H9 (cell line): ENCODE measurements around the gene PRF1. TPM values are rescaled to one million over a fixed set of nuclear protein-coding genes. Genes with fewer than 3 reads are reported as not detected.

Source experiments
- DNase-seq: peaks from one replicate; pipeline ENCODE4 v3.0.0-alpha.2; 2017
- H2AFZ ChIP-seq: one replicate; pipeline ENCODE4 v1.6.1; 2013; ENCODE audit warnings: mild to moderate bottlenecking, low read length, control low read depth, moderate library complexity
- H2AK5ac ChIP-seq: 2 replicates; pipeline ENCODE4 v1.6.1; 2013; ENCODE audit warnings: low read length, control low read depth, mixed read lengths; ENCODE audit not compliant: insufficient read length
- H2BK120ac ChIP-seq: one replicate; pipeline ENCODE4 v1.6.1; 2013; ENCODE audit warnings: low read depth, mild to moderate bottlenecking, low read length, control low read depth, inconsistent platforms; ENCODE audit not compliant: poor library complexity, severe bottlenecking
- H2BK12ac ChIP-seq: 2 replicates; pipeline ENCODE4 v1.6.1; 2013; ENCODE audit warnings: low read length, control low read depth, mixed read lengths, low read depth; ENCODE audit not compliant: insufficient read length
- H2BK15ac ChIP-seq: 2 replicates; pipeline ENCODE4 v1.6.1; 2013; ENCODE audit warnings: low read depth, low read length, control low read depth
- H2BK20ac ChIP-seq: one replicate; pipeline ENCODE4 v1.6.1; 2013; ENCODE audit warnings: low read depth, mild to moderate bottlenecking, low read length, control low read depth, inconsistent platforms; ENCODE audit not compliant: poor library complexity, severe bottlenecking
- H2BK5ac ChIP-seq: 2 replicates; pipeline ENCODE4 v1.6.1; 2013; ENCODE audit warnings: low read length, control low read depth, mixed read lengths; ENCODE audit not compliant: insufficient read length
- H3K14ac ChIP-seq: 2 replicates; pipeline ENCODE4 v1.6.1; 2013; ENCODE audit warnings: low read length, control low read depth; ENCODE audit not compliant: insufficient read depth
- H3K18ac ChIP-seq: 2 replicates; pipeline ENCODE4 v1.6.1; 2013; ENCODE audit warnings: low read depth, mild to moderate bottlenecking, mixed read lengths, low read length, control low read depth; ENCODE audit not compliant: insufficient read length
- H3K23ac ChIP-seq: 2 replicates; pipeline ENCODE4 v1.6.1; 2013; ENCODE audit warnings: low read length, control low read depth, mixed read lengths, low read depth; ENCODE audit not compliant: insufficient read length
- H3K23me2 ChIP-seq: 2 replicates; pipeline ENCODE4 v1.6.1; 2013; ENCODE audit warnings: low read depth, mild to moderate bottlenecking, mixed read lengths, low read length, control low read depth; ENCODE audit not compliant: insufficient read length, poor library complexity, severe bottlenecking
- H3K27ac ChIP-seq: 2 replicates; pipeline ENCODE4 v1.5.1; 2013; ENCODE audit warnings: low read length, control low read depth, mixed read lengths, low read depth; ENCODE audit not compliant: insufficient read length
- H3K27me3 ChIP-seq: 2 replicates; pipeline ENCODE4 v1.6.1; 2013; ENCODE audit warnings: low read length, control low read depth, inconsistent platforms; ENCODE audit not compliant: insufficient read depth
- H3K4ac ChIP-seq: 2 replicates; pipeline ENCODE4 v1.6.1; 2013; ENCODE audit warnings: low read depth, mild to moderate bottlenecking, control low read depth, inconsistent platforms, low read length, moderate library complexity
- H3K4me1 ChIP-seq: 2 replicates; pipeline ENCODE4 v1.6.1; 2013; ENCODE audit warnings: low read length, control low read depth, inconsistent platforms; ENCODE audit not compliant: insufficient read depth
- H3K4me2 ChIP-seq: 2 replicates; pipeline ENCODE4 v1.6.1; 2013; ENCODE audit warnings: low read length, control low read depth, mixed read lengths; ENCODE audit not compliant: insufficient read length, insufficient read depth
- H3K56ac ChIP-seq: 2 replicates; pipeline ENCODE4 v1.6.1; 2013; ENCODE audit warnings: low read depth, mild to moderate bottlenecking, mixed read lengths, low read length, control low read depth; ENCODE audit not compliant: insufficient read length
- H3K79me1 ChIP-seq: 2 replicates; pipeline ENCODE4 v1.6.1; 2013; ENCODE audit warnings: low read depth, mild to moderate bottlenecking, moderate library complexity, low read length, control low read depth, inconsistent platforms; ENCODE audit not compliant: insufficient read depth, poor library complexity, severe bottlenecking
- H3K79me2 ChIP-seq: 2 replicates; pipeline ENCODE4 v1.6.1; 2013; ENCODE audit warnings: low read length, control low read depth, inconsistent platforms; ENCODE audit not compliant: insufficient read depth
- H3K9ac ChIP-seq: 2 replicates; pipeline ENCODE4 v1.6.1; 2013; ENCODE audit warnings: low read length, control low read depth, mixed read lengths; ENCODE audit not compliant: insufficient read length; ENCODE audit errors: extremely low read depth
- H3K9me3 ChIP-seq: one replicate; pipeline ENCODE4 v1.6.1; 2013; ENCODE audit warnings: low read depth, low read length, inconsistent platforms; ENCODE audit not compliant: control insufficient read depth
- H3T11ph ChIP-seq: one replicate; pipeline ENCODE4 v1.6.1; 2013; ENCODE audit warnings: mild to moderate bottlenecking, low read length, control low read depth, inconsistent platforms
- H4K20me1 ChIP-seq: one replicate; pipeline ENCODE4 v1.6.1; 2013; ENCODE audit not compliant: control insufficient read depth, insufficient read length, insufficient read depth
- H4K5ac ChIP-seq: 2 replicates; pipeline ENCODE4 v1.6.1; 2013; ENCODE audit warnings: low read depth, mild to moderate bottlenecking, mixed read lengths, low read length, control low read depth; ENCODE audit not compliant: insufficient read length
- H4K8ac ChIP-seq: replicated peaks from 2 replicates; pipeline ENCODE4 v1.6.1; 2013; ENCODE audit warnings: low read length, control low read depth, mixed read lengths, low read depth; ENCODE audit not compliant: insufficient read length
- H4K91ac ChIP-seq: 2 replicates; pipeline ENCODE4 v1.6.1; 2013; ENCODE audit warnings: low read depth, mild to moderate bottlenecking, moderate library complexity, mixed read lengths, low read length, control low read depth; ENCODE audit not compliant: insufficient read length
- H3K27ac Mint-ChIP-seq, 3 experiments: 2 replicates in 2 of 3; 3 replicates in 1 of 3; pipeline ENCODE4 v1.8.0; 2020 to 2021; ENCODE audit warnings: mixed read lengths in 3 of 3, mild to moderate bottlenecking in 1 of 3, moderate library complexity in 1 of 3
- H3K27me3 Mint-ChIP-seq: 2 replicates; pipeline ENCODE4 v1.8.0; 2021; ENCODE audit warnings: low read depth, mild to moderate bottlenecking, moderate library complexity, mixed read lengths
- H3K36me3 Mint-ChIP-seq, 3 experiments: 2 replicates in 2 of 3; 3 replicates in 1 of 3; pipeline ENCODE4 v1.8.0; 2020 to 2021; ENCODE audit warnings: low read depth in 3 of 3, mixed read lengths in 3 of 3; ENCODE audit not compliant: insufficient read depth in 1 of 3
- H3K4me1 Mint-ChIP-seq, 2 experiments: 2 replicates each; pipeline ENCODE4 v1.8.0; 2020; ENCODE audit warnings: mixed read lengths in 2 of 2
- H3K4me3 Mint-ChIP-seq, 2 experiments: 2 replicates in 1 of 2; 3 replicates in 1 of 2; pipeline ENCODE4 v1.8.0; 2020 to 2021; ENCODE audit warnings: mild to moderate bottlenecking in 2 of 2, mixed read lengths in 2 of 2, moderate library complexity in 1 of 2
- H3K9me3 Mint-ChIP-seq, 2 experiments: 2 replicates in 1 of 2; 3 replicates in 1 of 2; pipeline ENCODE4 v1.8.0; 2020; ENCODE audit warnings: mild to moderate bottlenecking in 2 of 2, mixed read lengths in 2 of 2, moderate library complexity in 1 of 2
- WGBS: extraction: QIAGEN DNeasy Blood & Tissue Kit; methylation state at CpG from one replicate; pipeline ENCODE4 v1.1.7; 2013; ENCODE audit warnings: missing lambda C conversion rate, low lambda C conversion rate, mixed read lengths; ENCODE audit not compliant: insufficient read length; ENCODE audit errors: extremely low coverage; 5-methylcytosine and 5-hydroxymethylcytosine counted together
- total RNA-seq: library from RNA; stranded (reverse); gene quantifications from 2 replicates; pipeline ENCODE4 v1.2.1, GENCODE V29; 2021
- TF ChIP-seq, protein P1 (sequence below): fragments of 200-600 bp; sonication (generic); conservative IDR thresholded peaks from 3 replicates; pipeline ENCODE4 v1.8.0; 2021; ENCODE audit warnings: antibody characterized with exemption, mild to moderate bottlenecking

PRF1 gene
- total RNA-seq, 1 experiment from 2014 or later: not detected

DNA sequence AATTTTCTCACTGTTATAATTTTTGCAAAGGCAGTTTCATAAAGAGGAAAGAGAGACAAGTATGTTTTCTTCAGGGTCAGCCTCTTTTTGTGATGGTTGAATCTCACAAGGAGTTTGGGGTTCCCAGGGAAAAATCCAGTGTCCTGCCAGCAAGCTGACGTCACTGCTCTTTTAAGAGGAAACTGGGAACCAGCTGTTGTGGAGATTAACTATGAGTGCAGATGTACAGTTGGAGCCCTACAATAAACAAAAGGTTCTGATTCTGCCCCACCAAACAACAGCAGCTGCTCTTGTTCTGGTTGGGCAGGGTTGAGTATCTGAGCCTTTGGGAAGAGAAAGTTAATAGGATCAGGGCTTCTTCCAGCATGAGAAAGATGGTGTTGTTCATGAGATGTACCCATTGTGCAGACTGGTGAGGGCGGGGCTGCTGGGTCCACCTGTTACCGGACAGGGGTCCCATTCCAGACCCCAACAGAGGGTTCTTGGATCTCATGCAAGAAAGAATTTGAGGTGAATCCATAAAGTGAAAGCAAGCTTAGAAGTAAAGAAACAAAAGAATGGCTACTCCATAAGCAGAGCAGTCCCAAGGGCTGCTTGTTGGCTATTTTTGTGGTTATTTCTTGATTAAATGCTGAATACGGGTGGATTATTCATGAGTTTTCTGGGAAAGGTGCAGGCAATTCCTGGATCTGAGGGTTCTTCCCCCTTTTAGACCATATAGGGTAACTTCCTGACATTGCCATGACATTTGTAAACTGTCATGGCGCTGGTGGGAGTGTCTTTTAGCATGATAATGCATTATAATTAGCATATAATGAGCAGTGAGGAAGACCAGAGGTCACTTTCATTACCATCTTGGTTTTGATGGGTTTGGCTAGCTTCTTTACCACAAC, 12.5 kb downstream of the PRF1 start:
- no peaks in the 10 kb centered on the region for H3K9me3 Mint-ChIP-seq
- Histone ChIP-seq H3K27ac (no peak overlapping the region), H2BK120ac (no peak overlapping the region), H2BK15ac (no peak overlapping the region), H4K8ac (no peak overlapping the region), H2BK20ac (no peak overlapping the region), H3K18ac (no peak overlapping the region), H3K14ac (no peak overlapping the region), H3T11ph (no peak overlapping the region), H3K23ac (no peak overlapping the region), H2AK5ac (no peak overlapping the region), H2AFZ (no peak overlapping the region), H2BK12ac (no peak overlapping the region), H3K56ac (no peak overlapping the region), H3K9ac (no peak overlapping the region), H4K5ac (no peak overlapping the region), H3K79me1 (no peaks in the 10 kb centered on the region), H4K91ac (no peak overlapping the region), H3K27me3 (no peaks in the 10 kb centered on the region), H3K4me1 (peaks cover 4% of the 10 kb centered on the region; the same call in 1 of the 2 replicates), H3K9me3 (no peaks in the 10 kb centered on the region), H3K4me2 (no peak overlapping the region), H3K4ac (no peak overlapping the region), H2BK5ac (no peak overlapping the region), H3K23me2 (no peaks in the 10 kb centered on the region), H3K79me2 (no peaks in the 10 kb centered on the region), H4K20me1 (no peaks in the 10 kb centered on the region)
- no peak overlapping the region for H3K27ac Mint-ChIP-seq
- no peaks in the 10 kb centered on the region for H3K36me3 Mint-ChIP-seq
- no peak for DNase-seq
- TF ChIP-seq, protein P1, sequence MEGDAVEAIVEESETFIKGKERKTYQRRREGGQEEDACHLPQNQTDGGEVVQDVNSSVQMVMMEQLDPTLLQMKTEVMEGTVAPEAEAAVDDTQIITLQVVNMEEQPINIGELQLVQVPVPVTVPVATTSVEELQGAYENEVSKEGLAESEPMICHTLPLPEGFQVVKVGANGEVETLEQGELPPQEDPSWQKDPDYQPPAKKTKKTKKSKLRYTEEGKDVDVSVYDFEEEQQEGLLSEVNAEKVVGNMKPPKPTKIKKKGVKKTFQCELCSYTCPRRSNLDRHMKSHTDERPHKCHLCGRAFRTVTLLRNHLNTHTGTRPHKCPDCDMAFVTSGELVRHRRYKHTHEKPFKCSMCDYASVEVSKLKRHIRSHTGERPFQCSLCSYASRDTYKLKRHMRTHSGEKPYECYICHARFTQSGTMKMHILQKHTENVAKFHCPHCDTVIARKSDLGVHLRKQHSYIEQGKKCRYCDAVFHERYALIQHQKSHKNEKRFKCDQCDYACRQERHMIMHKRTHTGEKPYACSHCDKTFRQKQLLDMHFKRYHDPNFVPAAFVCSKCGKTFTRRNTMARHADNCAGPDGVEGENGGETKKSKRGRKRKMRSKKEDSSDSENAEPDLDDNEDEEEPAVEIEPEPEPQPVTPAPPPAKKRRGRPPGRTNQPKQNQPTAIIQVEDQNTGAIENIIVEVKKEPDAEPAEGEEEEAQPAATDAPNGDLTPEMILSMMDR: no peak
- no peak overlapping the region for H3K4me3 Mint-ChIP-seq
- peaks cover 3% of the 10 kb centered on the region; the same call in 1 of the 2 replicates for H3K27me3 Mint-ChIP-seq
- no CpG with 5 or more reads among the region's 5 CpGs for WGBS
- peaks cover 19 to 28% of the 10 kb centered on the region in 2 experiments for H3K4me1 Mint-ChIP-seq
